PFSK-1 (cell line): ENCODE data around the gene SERINC5.

Experiments used
- FOXP2 ChIP-seq: optimal IDR thresholded peaks from 2 replicates; pipeline ENCODE3; 2011; ENCODE audit warnings: borderline replicate concordance, control low read depth, inconsistent platforms; ENCODE audit not compliant: insufficient read depth; ENCODE audit errors: extremely low read length, extremely low read depth
- POLR2AphosphoS5 ChIP-seq: IDR thresholded peaks from 2 replicates; pipeline ENCODE4 v1.6.1; 2012; ENCODE audit warnings: low read depth, mild to moderate bottlenecking, control low read depth, low read length, moderate library complexity
- REST ChIP-seq, 2 experiments: IDR thresholded peaks; 2 replicates each; pipeline versions ENCODE4 v1.6.1 to v1.8.0; 2011 to 2012; ENCODE audit warnings: low read depth in 2 of 2, low read length in 2 of 2, control low read depth in 1 of 2, inconsistent platforms in 1 of 2, mild to moderate bottlenecking in 1 of 2, moderate library complexity in 1 of 2; ENCODE audit not compliant: insufficient read depth in 1 of 2
- SIN3A ChIP-seq: IDR thresholded peaks from 2 replicates; pipeline ENCODE4 v1.6.1; 2012; ENCODE audit warnings: mild to moderate bottlenecking, low read length, moderate library complexity, borderline replicate concordance; ENCODE audit not compliant: insufficient read depth
- TAF1 ChIP-seq: IDR thresholded peaks from 2 replicates; pipeline ENCODE4 v1.6.1; 2012; ENCODE audit warnings: low read length, control low read depth, borderline replicate concordance; ENCODE audit not compliant: insufficient read depth

Gene SERINC5

GRCh38 chr5:80094236-80094738 is 161.6 kb downstream of the SERINC5 start:
- no peak for TF ChIP-seq SIN3A
- TF ChIP-seq REST (IDR thresholded peaks at IDR 0.05; ENCODE audit: insufficient read depth in 1 of 2, low read depth in 2 of 2, low read length in 2 of 2): no peak
- TF ChIP-seq TAF1: no peak
- TF ChIP-seq POLR2AphosphoS5: no peak
- TF ChIP-seq FOXP2: no peak

- TF ChIP-seq FOXP2 (no peak), SIN3A (no peak), TAF1 (no peak), POLR2AphosphoS5 (no peak), REST (IDR thresholded peaks at IDR 0.05; ENCODE audit: insufficient read depth in 1 of 2, low read depth in 2 of 2, low read length in 2 of 2) (no peak)
These were observed 162.1 kb downstream of the SERINC5 start for GRCh38 chr5:80093796-80094195.

- TF ChIP-seq TAF1 (no peak), POLR2AphosphoS5 (no peak), REST (IDR thresholded peaks at IDR 0.05; ENCODE audit: insufficient read depth in 1 of 2, low read depth in 2 of 2, low read length in 2 of 2) (no peak), SIN3A (no peak), FOXP2 (no peak)
These were observed 163.3 kb downstream of the SERINC5 start for GRCh38 chr5:80092486-80093107.

GRCh38 chr5:80090884-80091166 is 165.0 kb downstream of the SERINC5 start:
- TF ChIP-seq POLR2AphosphoS5: no peak
- TF ChIP-seq FOXP2: no peak
- no peak for TF ChIP-seq TAF1
- TF ChIP-seq SIN3A: no peak
- TF ChIP-seq REST (IDR thresholded peaks at IDR 0.05; ENCODE audit: insufficient read depth in 1 of 2, low read depth in 2 of 2, low read length in 2 of 2): no peak
